Motor neuron (in vitro differentiated cells): ENCODE measurements around the gene TLR10. TPM values are rescaled to one million over a fixed set of nuclear protein-coding genes. Genes with fewer than 3 reads are reported as not detected.
A peak's percentile ranks its signal among the peaks of the same experiment; 100 is the strongest.

Experiments
- ATAC-seq, 8 experiments: fragments of 200-7000 bp; cut with Tn5 transposase; replicated peaks in 6 of 8; 2 replicates each; pipeline ENCODE4 v1.8.0; 2021; ENCODE audit warnings: mild to moderate bottlenecking in 8 of 8, moderate library complexity in 8 of 8
- H3K27ac ChIP-seq, 2 donors: fragments of 250-450 bp; sonication (Bioruptor Pico); 2 replicates each; pipeline ENCODE4 v1.9.0; 2021; ENCODE audit warnings: antibody characterized with exemption in 2 of 2, mild to moderate bottlenecking in 2 of 2, moderate library complexity in 1 of 2
- H3K4me1 ChIP-seq, 2 donors: fragments of 250-450 bp; sonication (Bioruptor Pico); replicated peaks in 1 of 2; 2 replicates each; pipeline ENCODE4 v1.6.1; 2021; ENCODE audit warnings: antibody characterized with exemption in 2 of 2, mild to moderate bottlenecking in 2 of 2, moderate library complexity in 1 of 2
- H3K4me3 ChIP-seq, 5 donors: fragments of 250-450 bp; sonication (Bioruptor Pico); 2 replicates each; pipeline ENCODE4 v1.9.0; 2021; ENCODE audit warnings: antibody characterized with exemption in 5 of 5, mild to moderate bottlenecking in 5 of 5, moderate library complexity in 4 of 5
- WGBS, 10 experiments: fragments of 450-650 bp; shearing (Covaris generic); methylation state at CpG; one replicate each; pipeline ENCODE4 v1.0.0; 2022; 5-methylcytosine and 5-hydroxymethylcytosine counted together
- in situ Hi-C, 9 experiments: fragments of 400-800 bp; cut with MboI; loops; one replicate each; pipeline ENCODE4 v1.15.0; 2021; ENCODE audit warnings: low sequenced_read_pairs in 9 of 9, low pct_unique_long_range_greater_than_20kb in 2 of 9; ENCODE audit not compliant: unreplicated experiment in 9 of 9
- total RNA-seq, 8 experiments: library from RNA; unstranded; fragments of 300-600 nt; gene quantifications; 2 replicates each; pipeline versions ENCODE4 v1.2.3 to v1.2.4, GENCODE V29; 2022

Gene TLR10
- total RNA-seq, 8 experiments from 2014 or later = 0.11 to 0.28 (median 0.18) TPM; not detected in 5

DNA sequence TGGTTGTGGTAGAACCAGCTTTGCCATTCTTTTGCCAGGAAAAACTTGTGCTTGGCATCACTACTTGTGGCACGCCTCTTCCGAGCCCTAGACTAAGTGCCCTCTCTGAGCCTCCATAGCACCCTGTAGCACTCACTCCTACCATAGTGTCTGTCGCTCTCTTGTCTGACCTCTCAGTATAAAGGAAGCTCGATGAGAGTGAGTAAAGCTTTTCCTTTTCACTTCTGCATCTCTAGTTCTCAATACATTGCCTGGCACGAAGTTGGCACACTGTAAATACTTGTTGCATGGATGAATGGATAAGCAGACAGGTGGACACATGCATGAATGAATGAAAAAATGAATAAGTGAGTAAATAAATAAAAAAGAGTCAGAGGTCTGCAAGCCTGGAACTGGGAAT is 48.3 kb downstream of the TLR10 start:
- Histone ChIP-seq H3K4me3 (no peak overlapping the region), H3K27ac (no peak overlapping the region), H3K4me1 (peaks cover 0 to 5% of the 10 kb centered on the region in 2 donors)
- in situ Hi-C loops = loop anchor here in 3 of 9 experiments (10.0 to 25.0 kb wide), 4 partner anchors 422 to 672 kb away; no protein-coding TSS in a partner anchor
- no peak for ATAC-seq
- WGBS, 10 experiments = 58 to 96% (median 84%) methylated on average over 2 to 5 of the region's 5 CpGs; no CpG with 5 or more reads in 2 of the 10 experiments

DNA sequence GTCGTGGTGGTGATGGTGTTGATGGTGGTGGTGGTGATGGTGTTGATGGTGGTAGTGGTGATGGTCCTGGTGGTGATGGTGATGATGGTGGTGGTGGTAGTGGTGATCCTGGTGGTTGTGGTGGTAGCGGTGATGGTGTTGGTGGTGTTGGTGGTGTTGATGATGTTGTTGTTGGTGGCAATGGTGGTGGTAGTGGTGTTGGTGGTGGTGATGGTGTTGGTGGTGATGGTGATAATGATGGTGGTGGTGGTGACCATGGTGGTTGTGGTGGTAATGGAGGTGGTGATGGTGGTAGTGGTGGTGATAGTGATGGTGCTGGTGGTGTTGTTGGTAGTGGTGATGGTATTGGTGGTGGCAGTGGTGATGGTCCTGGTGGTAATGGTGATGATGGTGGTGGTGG is 49.1 kb downstream of the TLR10 start:
- ATAC-seq = no peak
- in situ Hi-C loops = loop anchor here in 3 of 9 experiments (10.0 to 25.0 kb wide), 4 partner anchors 421 to 671 kb away; no protein-coding TSS in a partner anchor
- 0 to 100% (median 68%) methylated on average over 1 to 2 of the region's 2 CpGs; no CpG with 5 or more reads in 4 of the 10 experiments for WGBS, 10 experiments
- H3K4me1 ChIP-seq = peaks cover 0 to 3% of the 10 kb centered on the region in 2 donors
- H3K27ac ChIP-seq = no peak overlapping the region
- H3K4me3 ChIP-seq = no peak overlapping the region

DNA sequence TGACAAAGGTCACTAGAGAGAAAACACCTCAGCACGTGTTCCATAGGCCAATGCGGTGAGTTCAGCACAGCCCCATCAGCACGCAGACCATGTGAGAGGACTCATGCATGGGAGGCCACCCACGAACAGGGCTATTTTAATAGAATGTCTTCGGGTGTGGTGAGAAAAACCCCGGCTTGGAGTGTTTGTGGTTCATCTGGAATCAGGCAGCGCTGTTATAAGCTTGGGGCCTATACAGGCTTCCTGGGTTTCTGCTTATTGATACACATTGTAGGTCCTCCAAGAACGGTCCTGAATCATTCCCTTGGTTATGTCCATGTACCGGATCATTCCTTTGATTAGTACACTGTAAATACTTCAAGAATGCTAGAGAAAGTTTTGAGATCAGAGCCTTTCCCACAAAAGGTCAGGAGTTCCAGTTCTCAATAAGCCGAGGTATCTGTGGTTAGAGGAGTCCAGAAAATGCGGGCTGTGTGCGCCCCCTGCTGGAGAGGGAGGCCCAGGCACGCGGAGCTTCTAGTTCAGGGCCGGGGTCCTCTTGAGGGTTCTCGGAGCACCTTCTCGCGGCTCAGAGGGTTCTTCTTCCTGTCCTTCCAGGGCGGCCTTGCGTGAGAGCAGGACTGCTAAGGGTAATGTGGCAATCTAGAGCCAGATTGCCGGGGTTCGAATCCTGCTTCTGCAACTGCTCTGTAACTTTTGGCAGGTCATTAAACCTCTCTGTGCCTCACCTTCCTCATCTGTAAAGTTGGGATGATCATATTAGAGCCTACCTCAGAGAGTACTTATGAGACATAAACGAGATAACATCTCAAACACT is 51.8 kb downstream of the TLR10 start:
- WGBS, 10 experiments = 0 to 100% (median 18%) methylated on average over 2 to 16 of the region's 23 CpGs; no CpG with 5 or more reads in 1 of the 10 experiments
- Histone ChIP-seq H3K27ac (no peak overlapping the region), H3K4me3 (no peak overlapping the region), H3K4me1 (no peaks in the 10 kb centered on the region)
- in situ Hi-C loops = loop anchor here in 3 of 9 experiments (10.0 to 25.0 kb wide), 4 partner anchors 419 to 669 kb away; no protein-coding TSS in a partner anchor
- peak; percentile 3 to 92 (median 68) for ATAC-seq

DNA sequence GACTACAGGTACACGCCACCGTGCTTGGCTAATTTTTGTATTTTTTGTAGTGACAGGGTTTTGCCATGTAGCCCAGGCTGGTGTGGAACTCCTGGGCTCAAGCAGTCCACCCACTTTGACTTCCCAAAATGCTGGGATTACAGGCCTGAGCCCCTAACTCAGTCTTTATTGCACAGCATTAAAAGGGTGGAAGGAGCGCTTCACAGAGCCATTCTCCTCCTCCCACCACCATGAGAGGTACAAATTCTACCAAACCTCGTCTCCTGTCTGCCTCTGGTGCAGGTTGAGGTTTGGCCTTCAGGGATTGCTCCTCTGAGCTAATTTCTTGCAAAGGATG is 52.3 kb downstream of the TLR10 start:
- in situ Hi-C loops = loop anchor here in 3 of 9 experiments (10.0 to 25.0 kb wide), 4 partner anchors 418 to 668 kb away; no protein-coding TSS in a partner anchor
- Histone ChIP-seq H3K4me3 (no peak overlapping the region), H3K27ac (no peak overlapping the region), H3K4me1 (no peaks in the 10 kb centered on the region)
- 17 to 100% (median 100%) methylated on average over 1 to 4 of the region's 4 CpGs; no CpG with 5 or more reads in 2 of the 10 experiments for WGBS, 10 experiments
- no peak for ATAC-seq

DNA sequence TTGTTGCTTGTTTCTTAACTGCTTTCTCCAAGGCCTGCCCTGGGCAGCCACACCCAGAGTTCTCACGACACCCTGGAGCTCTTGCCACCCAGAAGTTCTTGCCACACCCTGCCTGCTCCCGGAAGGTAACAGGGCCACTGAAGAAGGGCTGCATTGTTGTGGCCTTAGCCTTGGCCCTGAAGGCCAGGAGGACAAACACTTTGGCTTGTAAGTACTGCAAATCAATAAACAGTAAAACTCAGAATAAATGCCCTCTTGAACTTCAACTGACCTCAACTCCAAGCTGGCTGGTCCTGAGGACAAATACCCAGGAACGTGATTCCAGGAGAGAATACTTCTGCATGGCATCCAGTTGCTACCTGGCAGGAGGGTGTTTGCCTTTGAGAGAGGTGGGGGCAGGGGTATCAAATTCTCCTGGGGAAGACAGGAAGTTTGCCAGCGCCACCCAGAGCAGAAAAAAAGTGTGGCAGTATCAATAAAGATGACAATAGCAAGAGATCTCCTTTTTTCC is 54.1 kb downstream of the TLR10 start:
- no peaks in the 10 kb centered on the region for H3K4me1 ChIP-seq
- no peak overlapping the region for H3K27ac ChIP-seq
- in situ Hi-C loops = loop anchor here in 3 of 9 experiments (25.0 kb wide), 3 partner anchors 416 to 666 kb away; no protein-coding TSS in a partner anchor
- peak in 3 of 8 experiments; percentile 8 to 51 (median 15) for ATAC-seq
- H3K4me3 ChIP-seq = no peak overlapping the region
- WGBS, 10 experiments = 42 to 100% (median 83%) methylated on average over 1 to 4 of the region's 4 CpGs; no CpG with 5 or more reads in 5 of the 10 experiments

DNA sequence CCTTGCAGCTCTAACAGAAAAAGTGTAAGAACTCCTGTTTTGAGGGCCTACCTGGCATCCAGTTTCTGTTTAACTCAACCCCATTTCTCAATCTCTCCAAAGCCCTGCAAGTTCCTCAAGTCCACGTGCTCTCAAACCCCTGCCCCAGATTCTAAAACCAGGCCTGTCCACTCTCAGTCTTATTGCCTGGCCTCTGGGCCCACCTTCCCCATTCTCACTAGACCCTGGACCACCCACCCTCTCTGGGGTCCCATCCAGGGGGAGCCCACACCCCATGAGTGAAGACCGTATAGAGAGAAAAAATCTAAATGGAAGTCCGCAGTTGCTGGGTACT is 58.3 kb downstream of the TLR10 start:
- no peak overlapping the region for H3K27ac ChIP-seq
- in situ Hi-C loops = loop anchor here in 1 of 9 experiments (25.0 kb wide), 1 partner anchor 912 kb away; no protein-coding TSS in a partner anchor
- WGBS, 10 experiments = 88 to 100% (median 97%) methylated on average over 1 to 3 of the region's 3 CpGs; no CpG with 5 or more reads in 4 of the 10 experiments
- no peak for ATAC-seq
- H3K4me1 ChIP-seq = no peaks in the 10 kb centered on the region
- no peak overlapping the region for H3K4me3 ChIP-seq

DNA sequence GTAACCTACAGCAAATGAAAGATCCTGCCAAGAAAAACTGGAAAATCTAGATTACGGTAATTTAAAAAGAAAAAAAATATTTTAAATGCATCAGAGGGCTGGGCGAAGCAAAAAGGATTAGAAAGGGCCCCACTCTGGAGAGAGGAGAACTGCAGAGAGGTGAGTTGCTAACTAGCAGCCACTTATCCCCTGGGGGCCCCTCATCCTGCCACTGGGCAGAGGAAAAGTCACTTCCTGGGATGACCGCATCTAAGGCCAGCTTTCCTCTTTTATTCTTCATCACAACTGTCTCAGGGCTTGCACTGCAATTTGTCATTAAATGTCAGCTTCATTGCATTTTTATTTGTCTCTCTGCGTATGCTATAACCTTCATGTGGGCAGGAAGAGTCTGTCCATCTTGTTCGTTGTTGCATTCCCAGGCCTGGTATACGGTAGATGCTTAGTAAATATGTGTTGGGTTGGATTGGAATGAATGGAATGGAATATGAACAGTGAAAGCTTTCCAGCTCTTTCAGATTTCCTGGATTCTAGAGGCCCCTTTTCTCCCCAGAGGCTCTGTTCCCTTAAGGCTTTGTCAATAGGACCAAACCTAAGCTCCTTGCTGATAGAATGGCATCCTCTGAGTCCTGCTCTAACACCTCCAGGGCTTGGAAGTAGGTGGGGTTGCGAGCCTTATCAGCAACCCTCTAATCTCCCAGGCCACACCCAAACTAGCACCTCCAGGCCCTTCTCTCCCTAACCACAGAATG is 58.9 kb downstream of the TLR10 start:
- Histone ChIP-seq H3K27ac (no peak overlapping the region), H3K4me3 (no peak overlapping the region), H3K4me1 (no peaks in the 10 kb centered on the region)
- ATAC-seq = peak in 3 of 8 experiments; percentile 49 to 57 (median 55)
- 68 to 96% (median 82%) methylated on average over 3 to 7 of the region's 7 CpGs for WGBS, 10 experiments
- in situ Hi-C loops = loop anchor here in 1 of 9 experiments (25.0 kb wide), 1 partner anchor 912 kb away; no protein-coding TSS in a partner anchor

DNA sequence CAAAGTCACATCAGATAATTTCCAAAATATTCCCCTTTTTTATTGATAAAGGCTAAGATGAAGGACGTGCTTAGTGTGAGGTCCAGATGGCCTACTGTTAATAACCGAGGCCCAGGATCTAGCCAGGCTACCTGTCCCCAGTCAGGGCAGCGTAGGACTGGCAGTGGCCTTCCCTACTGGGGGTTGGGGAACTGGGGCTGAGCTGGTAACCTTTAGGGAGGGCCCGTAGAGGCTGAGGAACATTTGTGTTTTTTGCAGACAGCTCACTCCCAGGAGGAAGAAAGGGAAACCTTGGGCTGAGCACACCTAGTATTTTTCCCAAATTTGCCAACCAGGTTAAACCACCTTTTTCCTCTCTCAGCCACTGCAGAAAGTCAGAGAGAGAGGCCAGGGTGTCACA is 59.7 kb downstream of the TLR10 start:
- H3K4me3 ChIP-seq = no peak overlapping the region
- in situ Hi-C loops = loop anchor here in 1 of 9 experiments (25.0 kb wide), 1 partner anchor 911 kb away; no protein-coding TSS in a partner anchor
- no peak for ATAC-seq
- H3K4me1 ChIP-seq = no peaks in the 10 kb centered on the region
- no peak overlapping the region for H3K27ac ChIP-seq
- WGBS, 10 experiments = 46 to 100% (median 67%) methylated on average over 1 to 3 of the region's 4 CpGs; no CpG with 5 or more reads in 4 of the 10 experiments

Other genes with a start within 250 kb of the TLR10 start
- gene KLF3, start 118.8 kb downstream of the TLR10 start, total RNA-seq = 10 to 100 TPM; 16.2 to 70.0 (median 26.2) TPM
- gene TLR1, start 21.8 kb upstream of the TLR10 start, total RNA-seq = 1 to 10 TPM in 3 of 8 experiments, under 1 TPM in 3, not detected in 2; 0.23 to 4.6 (median 0.85) TPM
- gene TLR6, start 73.8 kb upstream of the TLR10 start, total RNA-seq = 1 to 10 TPM in 1 of 8 experiments, under 1 TPM in 7; 0.09 to 2.7 (median 0.27) TPM
- 10 to 100 TPM in 4 of 8 experiments, 1 to 10 TPM in 4; 6.4 to 88.4 (median 9.7) TPM for gene FAM114A1, start 84.8 kb upstream of the TLR10 start, total RNA-seq
- gene TMEM156, start 249.4 kb upstream of the TLR10 start, total RNA-seq = under 1 TPM in 4 of 8 experiments, not detected in 4; 0.08 to 0.64 (median 0.27) TPM